Gastroesophageal sphincter (tissue), 4 donors: ENCODE data around the gene LIN28B. TPM values are rescaled to one million over a fixed set of nuclear protein-coding genes. Genes with fewer than 3 reads are reported as not detected.

Experiments
- ATAC-seq: fragments of 150-250 bp; one replicate; pipeline ENCODE4 v1.9.1; 2016; ENCODE audit warnings: mild to moderate bottlenecking, moderate library complexity
- H3K27ac ChIP-seq, 4 donors: fragments of 200-600 bp; sonication (generic) in 3 of 4; 1 replicate in 3 of 4; 2 replicates in 1 of 4; pipeline ENCODE4 v1.5.1; 2016 to 2019
- H3K27me3 ChIP-seq: fragments of 200-600 bp; sonication (generic); one replicate; pipeline ENCODE4 v1.5.1; 2019
- H3K36me3 ChIP-seq, 2 donors: fragments of 200-600 bp; sonication (generic); one replicate each; pipeline ENCODE4 v1.5.1; 2019; ENCODE audit warnings: control low read depth in 1 of 2
- H3K4me1 ChIP-seq, 3 donors: fragments of 200-600 bp; sonication (generic); 1 replicate in 2 of 3; 2 replicates in 1 of 3; pipeline ENCODE4 v1.5.1; 2016 to 2019; ENCODE audit warnings: control low read depth in 2 of 3
- H3K4me3 ChIP-seq, 2 donors: fragments of 200-600 bp; sonication (generic); one replicate each; pipeline ENCODE4 v1.5.1; 2019; ENCODE audit warnings: mild to moderate bottlenecking in 1 of 2, moderate library complexity in 1 of 2
- H3K9me3 ChIP-seq, 3 donors: fragments of 200-600 bp; sonication (generic); one replicate each; pipeline ENCODE4 v1.5.1; 2017 to 2019; ENCODE audit warnings: control low read depth in 2 of 3
- CTCF ChIP-seq, 4 experiments: fragments of 200-600 bp in 2 of 4; fragments of 450-650 bp in 2 of 4; sonication (generic) in 1 of 4; IDR thresholded peaks; one replicate each; pipeline ENCODE4 v1.5.1; 2017 to 2019; ENCODE audit warnings: antibody characterized with exemption in 4 of 4, mild to moderate bottlenecking in 2 of 4, moderate library complexity in 2 of 4
- EP300 ChIP-seq: sonication (generic); formaldehyde crosslinking; IDR thresholded peaks from one replicate; pipeline ENCODE4 v1.6.1; 2017; ENCODE audit warnings: antibody characterized with exemption, mild to moderate bottlenecking
- POLR2A ChIP-seq, 2 donors: fragments of 450-650 bp; IDR thresholded peaks; one replicate each; pipeline ENCODE4 v1.6.1; 2017; ENCODE audit warnings: antibody characterized with exemption in 2 of 2, mild to moderate bottlenecking in 2 of 2, moderate library complexity in 1 of 2
- POLR2AphosphoS5 ChIP-seq: sonication (generic); formaldehyde crosslinking; IDR thresholded peaks from one replicate; pipeline ENCODE4 v1.6.1; 2017; ENCODE audit warnings: antibody characterized with exemption
- WGBS, 2 donors: methylation state at CpG; one replicate each; pipeline ENCODE4 v1.1.5; 2018; ENCODE audit warnings: low coverage in 1 of 2; 5-methylcytosine and 5-hydroxymethylcytosine counted together
- total RNA-seq, 4 donors: library from RNA; depleted of rRNA; stranded (reverse); fragments of >200 nt; gene quantifications; one replicate each; pipeline ENCODE4 v1.1.0, GENCODE V29; 2016

The LIN28B gene
- total RNA-seq, 4 donors from 2014 or later = not detected

GRCh38 chr6:105058846-105059245 lies 101.9 kb downstream of the LIN28B start:
- Histone ChIP-seq H3K4me3 (no peak overlapping the region), H3K4me1 (no peaks in the 10 kb centered on the region), H3K36me3 (no peaks in the 10 kb centered on the region), H3K9me3 (no peaks in the 10 kb centered on the region), H3K27me3 (peaks cover 4% of the 10 kb centered on the region), H3K27ac (no peak overlapping the region)
- TF ChIP-seq POLR2A (IDR thresholded peaks at IDR 0.05) (no peak), POLR2AphosphoS5 (no peak), CTCF (IDR thresholded peaks at IDR 0.05) (no peak), EP300 (no peak)
- WGBS, 2 donors = 51 to 73% methylated on average over 3 to 4 of the region's 4 CpGs
- no peak for ATAC-seq

GRCh38 chr6:105066233-105066632 lies 109.3 kb downstream of the LIN28B start:
- 45 to 46% methylated on average over 2 to 3 of the region's 3 CpGs for WGBS, 2 donors
- Histone ChIP-seq H3K9me3 (no peaks in the 10 kb centered on the region), H3K27ac (no peak overlapping the region), H3K4me1 (no peaks in the 10 kb centered on the region), H3K27me3 (peaks cover 20% of the 10 kb centered on the region), H3K4me3 (no peak overlapping the region), H3K36me3 (no peaks in the 10 kb centered on the region)
- TF ChIP-seq POLR2A (IDR thresholded peaks at IDR 0.05) = no peak
- no peak for TF ChIP-seq EP300
- no peak for TF ChIP-seq CTCF (IDR thresholded peaks at IDR 0.05)
- TF ChIP-seq POLR2AphosphoS5 = no peak
- ATAC-seq = no peak

- no peak for TF ChIP-seq CTCF (IDR thresholded peaks at IDR 0.05)
- no peak for TF ChIP-seq EP300
- no peak for TF ChIP-seq POLR2AphosphoS5
- TF ChIP-seq POLR2A (IDR thresholded peaks at IDR 0.05) = no peak
Observed at GRCh38 chr6:105066836-105067235, 109.9 kb downstream of the LIN28B start.

GRCh38 chr6:105067329-105067728 lies 110.4 kb downstream of the LIN28B start:
- H3K36me3 ChIP-seq = no peaks in the 10 kb centered on the region
- peaks cover 20% of the 10 kb centered on the region for H3K27me3 ChIP-seq
- H3K4me3 ChIP-seq = no peak overlapping the region
- no peak overlapping the region for H3K27ac ChIP-seq
- H3K9me3 ChIP-seq = no peaks in the 10 kb centered on the region
- no peak for ATAC-seq
- H3K4me1 ChIP-seq = no peaks in the 10 kb centered on the region
- no peak for TF ChIP-seq POLR2AphosphoS5
- no peak for TF ChIP-seq CTCF (IDR thresholded peaks at IDR 0.05)
- no peak for TF ChIP-seq POLR2A (IDR thresholded peaks at IDR 0.05)
- TF ChIP-seq EP300 = no peak
- WGBS, 2 donors = 17 to 29% methylated on average over 1 of the region's 1 CpG

More at GRCh38 chr6:105066836-105067235, 109.9 kb downstream of the LIN28B start:
- Histone ChIP-seq H3K4me1 (no peaks in the 10 kb centered on the region), H3K27ac (no peak overlapping the region), H3K27me3 (peaks cover 20% of the 10 kb centered on the region), H3K9me3 (no peaks in the 10 kb centered on the region), H3K4me3 (no peak overlapping the region), H3K36me3 (no peaks in the 10 kb centered on the region)
- no peak for ATAC-seq
- WGBS, 2 donors = 20 to 28% methylated on average over 3 of the region's 3 CpGs

- Histone ChIP-seq H3K9me3 (no peaks in the 10 kb centered on the region), H3K4me3 (no peak overlapping the region), H3K27me3 (peaks cover 20% of the 10 kb centered on the region), H3K36me3 (no peaks in the 10 kb centered on the region), H3K27ac (no peak overlapping the region), H3K4me1 (no peaks in the 10 kb centered on the region)
- WGBS, 2 donors = 56 to 70% methylated on average over 2 of the region's 2 CpGs
- TF ChIP-seq POLR2A (IDR thresholded peaks at IDR 0.05) = no peak
- TF ChIP-seq EP300 = no peak
- no peak for TF ChIP-seq CTCF (IDR thresholded peaks at IDR 0.05)
- no peak for ATAC-seq
Observed at GRCh38 chr6:105068407-105068806, 111.5 kb downstream of the LIN28B start.
